Femur (tissue), 1 donor: ENCODE data around the gene SPACA4.
"Not testable (repeated sequence)": the region's sequence is repeated elsewhere in the genome, so short reads cannot be mapped to it uniquely, and the experiment has no call there.

Experiments used
- DNase-seq: peaks from one replicate; pipeline ENCODE4 v3.0.0-alpha.2; 2017

Gene SPACA4, protein sequence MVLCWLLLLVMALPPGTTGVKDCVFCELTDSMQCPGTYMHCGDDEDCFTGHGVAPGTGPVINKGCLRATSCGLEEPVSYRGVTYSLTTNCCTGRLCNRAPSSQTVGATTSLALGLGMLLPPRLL

DNA sequence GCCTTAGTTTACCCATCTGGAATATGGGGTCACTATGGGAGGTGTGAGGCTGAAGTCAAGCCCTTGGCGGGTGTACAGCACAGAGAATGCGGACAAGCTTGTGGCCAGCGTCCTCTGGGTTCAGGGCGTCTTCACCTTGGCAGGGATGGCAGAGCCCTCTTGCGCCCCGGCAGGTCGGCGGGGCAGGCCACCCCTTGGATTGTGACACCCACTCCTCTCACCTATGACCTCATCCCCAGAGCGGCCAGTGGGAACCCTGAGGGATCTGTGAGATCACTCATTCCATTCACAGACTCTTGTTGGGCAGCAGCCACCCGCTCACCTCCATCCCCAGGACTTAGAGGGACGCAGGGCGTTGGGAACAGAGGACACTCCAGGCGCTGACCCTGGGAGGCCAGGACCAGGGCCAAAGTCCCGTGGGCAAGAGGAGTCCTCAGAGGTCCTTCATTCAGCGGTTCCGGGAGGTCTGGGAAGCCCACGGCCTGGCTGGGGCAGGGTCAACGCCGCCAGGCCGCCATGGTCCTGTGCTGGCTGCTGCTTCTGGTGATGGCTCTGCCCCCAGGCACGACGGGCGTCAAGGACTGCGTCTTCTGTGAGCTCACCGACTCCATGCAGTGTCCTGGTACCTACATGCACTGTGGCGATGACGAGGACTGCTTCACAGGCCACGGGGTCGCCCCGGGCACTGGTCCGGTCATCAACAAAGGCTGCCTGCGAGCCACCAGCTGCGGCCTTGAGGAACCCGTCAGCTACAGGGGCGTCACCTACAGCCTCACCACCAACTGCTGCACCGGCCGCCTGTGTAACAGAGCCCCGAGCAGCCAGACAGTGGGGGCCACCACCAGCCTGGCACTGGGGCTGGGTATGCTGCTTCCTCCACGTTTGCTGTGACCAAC is at the start of gene SPACA4:
Gene SPACA4, plus strand, starts transcription at position 280 of the 896 bp plus-strand sequence. Its CDS starts 237 bp downstream, at position 517.
- peak; percentile 15 for DNase-seq

DNA sequence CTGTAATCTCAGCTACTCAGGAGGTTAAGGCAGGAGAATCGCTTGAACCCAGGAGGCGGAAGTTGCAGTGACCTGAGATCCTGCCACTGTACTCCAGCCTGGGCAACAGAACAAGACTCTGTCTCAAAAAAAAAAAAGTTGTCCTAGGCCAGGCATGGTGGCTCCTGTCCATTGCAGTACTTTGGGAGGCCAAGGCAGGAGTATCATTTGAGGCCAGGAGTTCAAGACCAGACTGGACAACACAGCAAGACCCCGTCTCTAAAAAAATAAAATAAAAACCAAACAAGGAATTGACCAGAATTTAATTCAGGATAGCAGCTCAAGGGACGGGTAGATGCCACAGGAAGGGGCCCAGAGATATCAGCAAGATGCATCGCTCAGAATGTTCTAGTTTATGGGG is 49.7 kb upstream of the SPACA4 start:
- DNase-seq: no peak

DNA sequence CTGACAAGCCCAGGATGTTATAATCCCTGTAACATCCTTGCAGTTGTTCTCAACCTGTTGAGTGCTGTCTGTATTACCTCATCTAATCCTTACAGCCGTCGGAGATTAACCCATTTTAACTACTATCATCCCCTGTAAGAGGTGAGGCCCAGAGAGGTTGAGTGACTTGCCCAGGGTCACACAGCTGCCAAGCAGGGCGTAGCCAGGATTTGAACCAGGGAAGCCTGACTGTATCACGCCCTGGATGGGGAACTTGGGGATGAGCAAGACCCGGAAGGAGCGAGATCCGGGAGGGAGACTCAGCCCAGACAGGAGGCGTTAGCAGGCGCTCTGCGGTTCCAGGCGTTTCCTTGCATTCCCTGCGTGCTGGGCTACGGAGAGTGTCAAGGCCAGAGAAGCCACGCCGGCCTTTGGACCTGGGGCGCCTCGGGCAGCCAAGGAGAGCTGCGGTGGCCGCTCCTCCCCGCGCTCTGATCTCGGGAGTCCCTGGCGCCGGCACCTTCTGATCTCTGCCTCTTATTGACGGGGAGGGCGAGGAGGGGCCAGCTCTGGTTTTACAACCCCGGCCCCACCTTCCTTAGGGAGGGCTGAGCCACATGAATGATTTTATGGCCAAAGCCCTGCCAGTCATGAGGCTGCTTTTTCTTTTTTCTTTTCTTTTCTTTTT is 48.4 kb upstream of the SPACA4 start:
- peak; percentile 32 for DNase-seq

DNA sequence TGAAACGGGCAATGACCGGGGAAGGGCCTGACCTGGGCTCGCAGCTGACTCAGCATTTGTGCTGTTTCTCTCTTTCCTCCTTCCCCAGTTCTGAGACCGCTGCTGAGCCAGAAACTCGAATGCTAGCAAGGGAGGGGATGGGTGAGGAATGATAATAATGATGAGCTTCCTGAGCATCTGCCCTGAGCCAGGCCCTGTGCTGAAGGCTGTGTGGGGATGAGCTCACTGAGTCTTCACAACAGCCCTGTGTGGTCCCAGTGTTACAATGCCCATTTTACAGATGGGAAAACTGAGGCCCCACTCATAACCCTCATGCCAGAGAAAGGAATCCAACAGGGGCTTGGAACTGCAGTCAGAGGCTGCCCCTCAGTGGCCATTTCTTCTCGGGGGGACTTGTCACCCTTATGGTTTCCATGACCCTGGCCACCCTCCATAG is 46.4 kb upstream of the SPACA4 start:
- no peak for DNase-seq

DNA sequence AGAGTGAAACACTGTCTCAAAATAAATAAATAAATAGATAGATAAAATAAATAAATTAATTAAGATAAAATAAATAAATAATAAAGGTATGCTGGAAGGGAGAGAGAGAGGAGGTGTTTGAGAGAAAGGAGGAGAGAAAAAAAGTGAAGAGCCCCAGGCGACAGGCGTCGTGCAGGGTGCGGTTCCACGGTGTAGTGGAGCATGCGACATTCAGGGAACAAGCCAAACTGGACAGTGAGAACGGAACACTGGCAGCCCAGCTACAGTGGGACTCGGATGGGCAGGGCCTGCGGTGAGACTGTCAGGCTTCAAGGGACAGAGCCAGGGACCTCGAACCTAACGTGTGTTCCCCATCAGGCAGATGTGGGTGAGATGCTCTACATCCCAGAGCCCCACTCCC is 45.1 kb upstream of the SPACA4 start:
- DNase-seq: no peak

DNA sequence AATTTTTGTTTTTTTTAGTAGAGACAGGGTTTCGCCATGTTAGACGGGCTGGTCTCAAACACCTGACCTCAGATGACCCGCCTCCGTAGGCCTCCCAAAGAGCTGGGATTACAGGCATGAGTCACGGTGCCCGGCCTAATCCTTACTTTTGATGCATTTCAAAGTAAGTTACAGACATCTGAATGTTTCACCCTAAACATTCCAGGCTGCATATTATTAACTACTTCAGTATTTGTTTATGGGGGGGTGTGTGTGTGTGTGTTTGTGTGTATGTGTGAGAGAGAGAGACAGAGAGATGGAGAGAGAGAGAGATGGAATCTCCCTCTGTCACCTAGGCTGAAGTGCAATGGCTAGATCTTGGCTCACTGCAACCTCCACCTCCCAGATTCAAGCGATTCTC is 41.5 kb upstream of the SPACA4 start:
- no peak for DNase-seq

DNA sequence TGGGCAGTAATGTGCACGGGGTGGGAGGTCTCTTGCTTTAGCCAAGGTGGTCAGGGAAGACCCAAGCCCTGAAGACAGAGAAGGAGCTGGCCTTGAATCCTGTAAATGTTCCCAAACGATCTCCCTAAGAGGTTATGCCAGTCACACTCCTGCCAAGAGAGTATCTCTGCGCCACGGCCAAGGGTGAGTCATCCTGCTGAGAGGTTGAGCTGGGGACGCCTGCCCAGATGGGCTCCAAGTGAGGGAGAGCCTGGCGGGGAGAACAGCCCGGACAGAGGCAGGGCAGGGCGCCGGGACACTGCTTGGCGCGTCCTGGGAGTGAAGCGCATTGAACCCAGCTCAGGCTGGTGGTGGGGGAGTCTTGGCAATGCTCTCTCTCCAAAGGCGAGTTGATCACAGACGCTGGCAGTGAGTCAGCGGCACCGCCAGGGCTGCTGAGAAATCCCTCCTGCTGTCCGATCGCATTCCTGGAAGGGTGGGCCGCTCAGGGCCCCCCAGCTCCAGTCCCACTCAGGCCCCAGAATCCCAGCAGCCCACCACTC is 38.1 kb upstream of the SPACA4 start:
- peak; percentile 89 for DNase-seq

DNA sequence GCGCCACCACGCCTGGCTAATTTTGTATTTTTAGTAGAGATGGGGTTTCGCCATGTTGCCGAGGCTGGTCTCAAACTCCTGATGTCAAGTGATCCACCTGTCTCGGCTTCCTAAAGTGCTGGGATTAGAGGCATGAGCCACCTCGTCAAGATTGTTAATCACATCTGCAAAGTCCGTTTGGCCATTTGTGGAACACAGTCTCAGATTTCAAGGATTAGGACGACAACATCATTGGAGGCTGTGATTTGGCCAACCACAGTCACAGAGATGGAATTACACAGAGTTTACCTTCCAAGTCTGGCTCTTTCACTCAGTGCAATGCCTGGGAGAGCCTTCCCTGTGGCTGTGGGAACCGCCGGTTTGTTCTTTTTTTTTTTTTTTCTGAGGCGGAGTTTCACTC is 36.7 kb upstream of the SPACA4 start:
- peak; percentile 51 for DNase-seq

DNA sequence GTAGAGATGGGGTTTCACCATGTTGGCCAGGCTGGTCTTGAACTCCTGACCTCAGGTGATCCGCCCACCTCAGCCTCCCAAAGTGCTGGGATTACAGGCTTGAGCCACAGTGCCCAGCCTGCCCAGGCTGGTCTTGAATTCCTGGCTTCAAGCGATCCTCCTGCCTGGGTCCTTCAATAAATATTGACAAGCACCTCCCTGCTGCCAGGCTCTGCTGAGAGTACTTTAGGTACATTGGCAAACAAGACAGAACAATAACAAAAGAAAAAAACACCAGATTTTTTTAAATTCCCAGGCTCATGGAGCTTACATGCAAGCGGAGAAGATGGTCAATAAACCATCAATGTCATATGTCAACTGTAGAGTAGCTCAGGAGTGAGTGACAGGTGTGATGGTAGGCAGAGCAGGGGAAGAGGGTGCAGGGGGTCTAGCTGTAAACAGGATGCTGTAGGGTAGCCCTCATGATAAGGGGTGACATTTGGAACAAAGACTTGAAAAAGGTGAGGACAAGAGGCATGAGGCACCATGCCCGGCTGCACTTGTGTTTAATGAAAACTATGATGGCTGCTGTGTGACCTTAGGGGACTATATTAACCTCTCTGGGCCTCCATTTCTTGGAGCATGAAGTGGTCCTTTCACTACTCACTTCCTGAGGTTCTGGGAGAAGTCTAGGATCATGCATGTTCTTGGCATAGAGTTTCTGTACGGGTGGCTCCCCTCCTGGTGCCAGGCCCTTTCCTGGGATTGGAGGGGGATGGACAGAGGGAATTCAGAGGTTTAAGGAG is 35.0 kb upstream of the SPACA4 start:
- no peak for DNase-seq

DNA sequence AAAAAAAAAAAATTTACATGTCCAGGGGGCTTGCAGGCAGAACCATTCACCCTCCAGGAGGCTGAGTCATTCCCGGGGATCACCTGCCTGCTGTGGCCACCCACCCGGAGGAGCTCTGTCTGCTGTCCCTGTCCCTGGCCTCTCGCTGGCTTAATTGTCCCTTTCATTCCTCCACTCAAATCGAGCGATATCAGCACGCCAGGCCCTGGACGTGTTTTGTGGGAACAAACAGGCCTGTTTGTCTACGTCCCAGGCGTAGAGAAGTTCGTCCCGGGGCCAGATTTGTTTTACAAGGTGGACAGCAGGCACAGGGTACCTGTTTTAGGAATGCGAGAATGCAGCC is 33.4 kb upstream of the SPACA4 start:
- no peak for DNase-seq

DNA sequence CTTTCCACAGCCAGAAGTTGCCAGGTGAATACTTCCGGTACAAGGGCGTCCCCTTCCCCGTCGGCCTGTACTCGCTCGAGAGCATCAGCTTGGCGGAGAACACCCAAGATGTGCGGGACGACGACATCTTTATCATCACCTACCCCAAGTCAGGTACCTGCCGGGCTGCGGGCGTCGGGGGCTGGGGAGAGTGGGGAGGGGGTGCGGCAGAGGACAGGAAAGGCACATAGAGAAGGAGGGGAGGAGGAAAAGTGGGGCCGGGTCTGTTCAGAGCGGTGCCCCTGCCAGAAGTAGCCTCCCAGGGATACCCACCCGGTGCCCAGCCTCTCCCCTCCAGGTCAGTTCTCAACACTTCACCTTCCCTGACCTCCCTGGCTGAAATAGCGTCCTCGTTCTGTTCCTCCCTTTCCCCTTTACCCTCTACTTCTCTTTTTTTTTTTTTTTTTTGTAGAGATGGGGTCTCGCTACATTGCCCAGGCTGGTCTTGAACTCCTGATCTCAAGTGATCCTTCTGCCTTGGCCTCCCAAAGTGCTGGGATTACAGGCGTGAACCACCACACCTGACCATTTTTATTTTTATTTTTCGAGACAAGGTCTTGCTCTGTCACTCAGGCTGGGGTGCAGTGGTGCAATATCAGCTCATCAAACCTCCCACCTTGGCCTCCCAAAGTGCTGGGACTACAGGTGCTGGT is 30.5 kb upstream of the SPACA4 start:
- DNase-seq: no peak

DNA sequence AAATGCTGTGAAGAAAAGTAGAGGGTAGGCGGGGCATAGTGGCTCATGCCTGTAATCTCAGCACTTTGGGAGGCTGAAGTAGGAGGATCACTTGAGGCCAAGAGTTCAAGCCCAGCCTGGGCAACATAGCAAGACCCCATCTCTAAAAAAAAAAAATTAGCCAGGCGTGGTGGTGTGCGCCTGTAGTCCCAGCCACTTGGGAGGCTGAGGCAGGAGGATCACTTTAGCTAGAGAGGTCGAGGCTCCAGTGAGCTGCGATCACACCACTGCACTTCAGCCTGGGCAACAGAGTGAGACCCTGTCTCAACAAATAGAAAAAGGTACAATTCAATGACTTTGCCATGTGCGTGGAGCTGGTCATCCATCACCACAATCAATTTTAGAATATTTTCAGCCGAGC is 28.6 kb upstream of the SPACA4 start:
- not testable (repeated sequence) for DNase-seq

DNA sequence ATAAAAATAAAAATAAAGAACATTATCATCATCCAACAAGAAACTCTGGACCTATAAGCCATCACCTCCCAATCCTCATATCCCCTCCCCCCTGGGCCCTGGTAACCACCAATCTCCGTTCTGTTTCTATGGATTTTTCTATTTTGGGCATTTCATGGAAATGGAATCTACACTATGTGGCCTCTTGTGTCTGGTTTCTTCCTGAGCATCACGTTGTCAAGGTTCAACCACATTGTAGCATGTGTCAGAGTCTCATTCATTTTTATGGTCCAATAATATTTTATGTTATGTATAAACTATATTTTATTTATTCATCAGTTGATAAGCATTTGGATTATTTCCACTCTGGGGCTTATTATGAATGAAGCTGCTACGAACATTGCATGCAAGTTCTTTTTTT is 27.7 kb upstream of the SPACA4 start:
- no peak for DNase-seq

DNA sequence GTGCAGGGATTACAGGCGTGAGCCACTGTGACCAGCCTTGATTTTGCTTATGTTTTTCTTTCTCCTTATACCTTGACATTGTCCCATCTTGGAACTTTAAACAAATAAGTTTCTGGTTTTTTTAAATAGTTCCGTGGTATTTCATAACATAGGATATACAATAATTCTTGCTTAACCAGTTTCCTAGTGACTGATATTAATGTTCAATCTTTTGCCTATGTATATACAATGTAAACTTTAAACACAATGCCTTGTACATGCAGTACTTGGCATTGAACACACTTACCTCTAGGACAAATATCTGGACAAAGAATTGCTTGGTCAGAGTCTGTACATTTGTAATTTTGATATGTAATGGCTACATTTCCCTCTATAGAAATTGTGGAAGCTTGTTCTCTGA is 24.4 kb upstream of the SPACA4 start:
- DNase-seq: no peak

DNA sequence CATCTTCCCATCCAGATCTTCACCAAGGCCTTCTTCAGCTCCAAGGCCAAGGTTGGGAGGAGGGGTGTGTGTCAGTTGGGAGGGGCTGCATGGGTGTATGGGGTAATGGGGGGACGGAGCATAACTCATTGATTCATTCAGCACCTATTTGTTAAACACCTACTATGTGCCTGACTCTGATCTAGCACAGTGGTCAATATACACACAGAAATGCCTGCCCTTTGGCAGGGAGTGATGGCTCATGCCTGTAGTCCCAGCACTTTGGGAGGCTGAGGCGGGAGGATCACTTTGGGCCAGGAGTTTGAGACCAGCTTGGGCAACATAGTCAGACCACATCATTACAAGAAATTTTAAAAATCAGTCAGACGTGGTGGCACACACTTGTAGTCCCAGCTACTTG is 19.2 kb upstream of the SPACA4 start:
- DNase-seq: no peak

DNA sequence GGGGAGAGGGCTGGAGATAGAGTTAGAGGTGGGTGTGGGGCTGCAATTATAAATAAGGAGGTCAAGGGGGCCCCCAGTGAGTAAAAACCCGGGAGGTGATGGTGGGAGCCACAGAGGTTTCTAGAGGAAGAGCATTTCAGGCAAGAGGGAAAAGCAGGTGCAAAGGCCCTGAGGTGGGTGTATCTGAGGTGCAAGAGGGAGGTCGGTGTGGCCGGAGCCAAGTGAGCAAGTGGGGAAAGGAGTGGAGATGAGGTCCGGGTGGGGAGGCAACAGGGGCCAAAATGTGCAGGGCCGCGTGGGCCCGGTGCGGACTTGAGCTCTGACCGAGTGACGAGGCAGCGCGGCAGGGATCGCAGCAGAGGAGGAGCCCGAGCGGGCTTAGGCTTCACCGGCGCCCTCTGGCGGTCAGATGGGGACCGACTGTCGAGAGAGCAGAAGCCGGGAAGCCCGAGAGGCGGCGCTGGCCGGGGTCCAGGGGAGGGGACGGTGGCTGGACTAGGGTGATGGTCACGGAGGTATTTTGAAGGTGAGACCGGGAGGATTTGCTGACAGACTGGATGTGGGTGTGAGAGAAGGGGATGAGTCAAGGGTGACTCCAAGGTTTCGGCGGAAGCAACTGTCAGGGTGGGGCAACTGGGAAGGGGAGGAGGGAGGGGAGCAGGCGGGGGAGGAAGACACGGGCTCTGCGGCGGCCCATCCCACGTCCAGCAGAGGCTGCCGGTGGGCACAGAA is 17.7 kb upstream of the SPACA4 start:
- peak; percentile 90 for DNase-seq

DNA sequence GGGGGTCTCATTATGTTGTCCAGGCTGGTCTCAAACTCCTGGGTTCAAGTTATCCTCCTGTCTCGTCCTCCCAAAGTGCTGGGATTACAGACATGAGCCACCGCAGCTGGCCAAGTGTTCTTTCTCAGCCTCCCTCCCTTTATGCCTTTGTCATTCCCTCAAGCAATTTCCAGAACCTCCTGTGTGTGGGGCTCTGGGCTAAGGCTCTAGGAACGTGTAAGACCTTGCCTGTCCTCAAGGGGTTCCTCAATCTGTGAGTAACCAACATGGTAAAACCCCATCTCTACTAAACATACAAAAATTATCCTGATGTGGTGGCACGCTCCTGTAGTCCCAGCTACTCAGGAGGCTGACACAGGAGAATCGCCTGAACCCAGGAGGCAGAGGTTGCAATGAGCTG is 15.5 kb upstream of the SPACA4 start:
- no peak for DNase-seq

DNA sequence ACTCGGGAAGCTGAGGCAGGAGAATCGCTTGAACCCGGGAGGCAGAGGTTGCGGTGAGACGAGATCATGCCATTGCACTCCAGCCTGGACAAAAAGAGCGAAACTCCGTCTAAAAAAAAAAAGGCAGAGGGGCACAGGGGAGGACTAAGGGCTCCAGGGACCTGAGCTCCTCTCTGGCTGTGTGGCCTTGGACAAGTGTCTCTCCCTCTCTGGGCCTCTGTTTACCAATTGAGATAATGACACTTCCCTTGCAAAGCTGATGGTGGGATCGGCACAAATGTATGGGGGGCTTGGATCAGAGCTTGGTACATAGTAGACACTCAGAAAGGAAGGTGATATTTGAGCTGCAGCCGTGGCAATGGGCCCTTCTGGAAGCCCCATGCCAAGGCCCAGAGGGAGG is 11.4 kb upstream of the SPACA4 start:
- DNase-seq: no peak

DNA sequence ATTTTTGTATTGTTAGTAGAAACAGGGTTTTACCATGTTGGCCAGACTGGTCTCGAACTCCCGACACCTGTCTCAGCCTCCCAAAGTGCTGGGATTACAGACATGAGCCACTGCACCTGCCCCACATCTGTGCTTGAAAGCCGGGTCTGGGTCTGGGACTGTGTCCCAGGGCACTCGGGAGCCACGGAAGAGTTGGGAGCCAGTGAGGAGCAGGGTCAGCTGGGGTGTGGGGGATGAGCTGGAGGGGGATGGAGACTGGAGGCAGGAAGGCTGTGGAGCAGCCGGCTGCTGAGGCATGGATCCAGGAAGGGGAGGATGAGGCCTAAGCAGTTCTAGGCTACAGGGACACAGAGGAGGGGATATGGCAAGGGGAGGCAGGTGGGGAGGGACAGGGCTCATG is 10.7 kb upstream of the SPACA4 start:
- DNase-seq: no peak

DNA sequence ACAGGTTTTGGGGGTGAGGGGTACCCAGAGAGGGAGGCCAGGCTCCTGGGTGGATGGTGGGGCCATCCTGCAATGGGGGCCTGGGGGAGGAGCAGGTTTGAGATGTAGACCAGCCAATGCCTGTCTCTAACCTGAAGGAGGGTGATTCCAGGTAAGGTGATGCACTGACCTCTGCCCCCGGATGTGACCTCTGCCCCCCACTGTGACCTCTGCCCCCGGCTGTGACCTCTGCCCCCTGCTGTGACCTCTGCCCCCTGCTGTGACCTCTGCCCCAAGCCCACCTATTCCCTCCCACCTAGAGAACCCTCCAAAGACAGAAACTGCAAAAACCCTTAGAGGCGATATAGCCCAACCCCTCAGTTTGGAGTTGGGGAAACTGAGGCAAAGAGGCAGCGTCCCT is 10.3 kb upstream of the SPACA4 start:
- DNase-seq: no peak

DNA sequence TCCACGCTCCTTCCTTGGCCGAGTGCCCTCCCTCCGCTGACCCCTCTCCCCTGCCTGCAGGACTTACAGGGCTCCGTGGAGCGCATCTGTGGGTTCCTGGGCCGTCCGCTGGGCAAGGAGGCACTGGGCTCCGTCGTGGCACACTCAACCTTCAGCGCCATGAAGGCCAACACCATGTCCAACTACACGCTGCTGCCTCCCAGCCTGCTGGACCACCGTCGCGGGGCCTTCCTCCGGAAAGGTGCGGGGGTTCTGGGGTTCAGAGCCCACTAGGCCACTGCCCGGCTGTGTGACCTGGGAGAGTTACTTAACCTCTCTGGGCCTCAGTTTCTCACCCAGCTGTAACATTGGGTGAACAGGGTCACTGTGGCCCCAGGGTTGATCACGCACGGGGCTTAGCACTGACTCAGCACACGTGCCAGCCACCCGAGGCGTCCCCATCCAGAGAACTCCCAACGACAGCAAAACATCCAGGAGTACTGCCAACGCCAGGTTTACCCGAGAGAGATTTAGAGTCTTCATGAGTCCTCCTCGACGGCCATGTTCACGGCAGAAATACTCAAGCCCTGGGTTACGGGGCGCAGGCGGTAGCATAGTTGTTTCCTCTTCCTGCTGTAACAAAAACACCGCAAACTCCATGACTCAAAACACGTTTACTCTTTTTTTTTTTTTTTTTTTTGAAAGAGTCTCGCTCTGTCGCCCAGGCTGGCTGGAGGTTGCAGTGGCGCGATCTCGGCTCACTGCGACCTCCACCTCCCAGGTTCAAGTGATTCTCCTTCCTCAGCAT is 9.7 kb upstream of the SPACA4 start:
- no peak for DNase-seq
